ENCODE results near the gene ZDHHC19.
"Not testable (repeated sequence)": the region's sequence is repeated elsewhere in the genome, so short reads cannot be mapped to it uniquely, and the experiment has no call there.

Gene ZDHHC19

DNA sequence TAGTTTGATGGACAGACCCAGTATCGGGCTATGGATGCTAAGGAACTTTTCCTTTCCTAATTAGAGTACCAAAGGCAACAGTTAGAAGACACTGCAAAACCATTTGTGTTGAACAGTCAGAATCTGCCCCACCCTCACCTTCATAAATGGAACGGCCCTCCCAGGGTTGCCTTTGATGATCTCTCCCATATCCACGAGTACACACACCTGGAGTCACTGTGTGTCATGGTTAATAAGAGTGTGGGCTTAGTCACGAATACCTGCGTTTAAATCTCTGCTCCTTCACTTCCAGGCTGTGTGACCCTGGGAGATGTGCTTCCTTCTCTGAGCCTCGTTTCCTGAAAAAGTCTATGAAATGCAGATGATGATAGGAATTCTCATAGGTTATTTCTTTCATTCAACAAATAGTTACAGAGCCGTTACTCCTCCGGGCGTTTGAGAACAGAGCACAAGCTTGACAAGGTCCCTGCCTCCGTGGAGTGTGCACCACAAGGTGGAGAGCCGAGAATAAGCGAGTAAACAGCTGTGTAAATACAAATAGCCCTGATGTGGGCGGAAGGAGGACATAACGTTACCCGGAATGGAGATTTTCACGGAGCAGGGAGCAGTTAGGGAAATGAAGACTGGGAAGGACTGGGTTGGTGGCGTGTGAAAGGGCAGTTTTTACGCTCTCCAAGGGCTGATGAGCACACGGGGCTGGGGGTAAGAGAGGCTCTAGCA lies 11.8 kb upstream of the ZDHHC19 start:
- DNase-seq, result no peak

DNA sequence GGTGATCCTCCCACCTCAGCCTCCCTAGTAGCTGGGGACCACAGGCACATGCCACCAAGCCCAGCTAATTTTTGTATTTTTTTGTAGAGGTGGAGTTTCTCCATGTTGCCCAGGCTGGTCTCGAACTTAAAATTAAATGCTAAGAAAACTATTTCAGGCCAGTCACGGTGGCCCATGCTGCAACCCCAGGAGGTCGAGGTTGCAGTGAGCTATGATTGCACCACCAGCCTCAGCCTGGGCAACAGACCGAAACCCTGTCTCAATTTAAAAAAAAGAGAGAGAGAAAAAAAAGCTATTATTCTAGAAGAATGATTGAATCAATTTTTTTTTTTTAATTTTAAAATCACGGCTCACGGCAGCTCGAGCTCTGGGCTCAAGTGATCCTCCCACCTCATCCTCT lies 9.8 kb upstream of the ZDHHC19 start:
- DNase-seq, result no peak

DNA sequence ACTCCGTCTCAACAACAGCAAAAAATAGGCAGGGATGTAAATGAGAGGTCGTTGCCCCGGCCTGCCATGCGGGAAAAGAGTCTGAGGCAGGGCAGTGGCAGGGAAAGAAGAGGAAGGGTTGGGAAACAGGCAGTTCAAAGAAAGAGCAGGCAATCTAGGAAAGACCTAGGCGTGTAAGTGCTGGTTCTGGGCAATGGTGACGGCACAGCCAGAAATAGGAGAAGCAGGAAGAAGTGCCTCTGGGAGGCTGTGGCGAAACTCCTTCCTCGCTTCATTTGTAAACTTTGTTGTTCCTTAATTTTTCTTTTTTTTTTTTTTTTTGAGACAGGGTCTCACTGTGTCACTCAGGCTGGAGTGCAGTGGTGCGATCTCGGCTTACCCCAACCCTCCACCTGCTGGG lies 9.4 kb upstream of the ZDHHC19 start:
- DNase-seq, result no peak

DNA sequence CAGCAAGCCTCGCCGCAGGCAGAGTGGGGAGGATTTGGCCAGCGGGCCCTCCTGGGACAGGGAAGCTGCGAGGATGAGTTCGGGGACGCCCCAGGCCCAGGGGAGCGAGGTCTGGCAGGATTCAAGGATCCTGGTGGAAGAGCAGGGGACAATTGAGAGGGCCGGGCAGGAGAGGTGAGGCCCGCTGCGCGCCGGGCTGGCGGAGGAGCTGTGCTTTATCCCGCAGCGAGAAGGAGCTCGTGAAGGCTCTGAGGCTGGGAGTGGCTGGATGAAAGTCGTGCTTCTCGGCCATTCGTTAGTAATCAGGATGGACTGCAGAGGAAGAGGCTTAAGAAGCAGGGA lies 8.7 kb upstream of the ZDHHC19 start:
- no peak for DNase-seq

DNA sequence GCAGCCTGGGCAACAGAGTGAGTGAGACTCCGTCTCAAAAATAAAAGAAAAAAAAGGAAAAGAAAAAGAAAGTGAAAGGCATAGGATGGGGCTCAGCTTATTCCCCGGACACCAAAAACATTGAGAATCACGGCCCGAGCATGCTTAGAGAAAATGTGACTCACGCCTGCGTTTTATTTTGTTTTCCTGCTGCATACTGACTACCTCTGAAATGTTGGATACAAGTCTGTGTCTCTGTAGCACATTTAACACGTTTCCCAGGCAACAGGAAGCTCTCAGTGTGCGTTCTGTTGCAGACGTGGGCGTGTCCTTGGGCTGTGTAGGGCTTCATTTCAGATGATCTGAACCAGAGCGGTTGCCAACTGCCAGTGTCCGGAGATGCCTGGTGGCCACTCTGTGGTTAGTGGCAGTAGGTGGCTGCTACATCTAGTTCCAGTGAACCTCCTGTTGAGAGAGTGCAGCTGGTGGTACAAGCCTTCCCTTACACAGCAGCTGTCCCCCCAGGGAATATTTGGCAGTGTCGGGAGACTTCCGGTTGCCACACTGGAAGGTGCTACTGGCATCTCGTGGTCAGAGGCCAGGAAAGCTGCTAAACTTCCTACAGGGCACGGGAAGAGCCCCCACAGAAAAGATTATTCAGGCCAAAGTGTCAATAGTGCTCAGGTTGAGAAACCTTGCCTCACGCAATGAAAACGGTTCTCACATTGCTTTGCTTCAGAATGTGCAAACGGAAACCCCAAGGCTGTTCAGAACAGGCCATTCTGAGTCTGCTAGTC lies 8.2 kb upstream of the ZDHHC19 start:
- DNase-seq, result peak in 3 of 4 experiments; percentile 17 to 31 (median 28)

DNA sequence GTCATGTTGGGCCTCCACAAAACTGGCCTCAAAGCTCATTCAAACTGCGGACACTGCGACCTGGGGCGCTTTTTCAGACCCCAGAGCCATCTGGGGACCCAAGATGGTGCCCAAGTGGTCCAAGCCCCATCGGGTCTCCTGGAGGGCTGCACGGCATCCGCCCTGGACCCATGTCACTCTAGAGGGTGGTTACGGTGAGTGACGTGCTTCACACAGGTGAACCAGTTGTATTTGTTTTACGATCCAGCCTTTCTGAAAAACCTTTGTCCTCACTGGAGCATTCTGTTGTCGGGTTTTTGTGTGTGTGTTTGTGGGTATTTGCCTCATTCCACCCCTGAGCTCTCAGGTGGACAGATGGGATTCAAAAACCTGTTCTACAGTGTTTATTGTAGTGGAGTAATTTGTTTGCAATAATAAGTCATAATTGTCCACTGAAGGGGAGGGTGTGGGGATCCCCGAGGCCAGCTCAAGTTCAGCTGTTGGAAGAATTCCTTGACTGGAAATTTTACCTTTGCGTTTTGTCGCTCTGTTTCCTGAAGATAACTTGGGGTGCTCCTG lies 7.0 kb upstream of the ZDHHC19 start:
- DNase-seq, result no peak

DNA sequence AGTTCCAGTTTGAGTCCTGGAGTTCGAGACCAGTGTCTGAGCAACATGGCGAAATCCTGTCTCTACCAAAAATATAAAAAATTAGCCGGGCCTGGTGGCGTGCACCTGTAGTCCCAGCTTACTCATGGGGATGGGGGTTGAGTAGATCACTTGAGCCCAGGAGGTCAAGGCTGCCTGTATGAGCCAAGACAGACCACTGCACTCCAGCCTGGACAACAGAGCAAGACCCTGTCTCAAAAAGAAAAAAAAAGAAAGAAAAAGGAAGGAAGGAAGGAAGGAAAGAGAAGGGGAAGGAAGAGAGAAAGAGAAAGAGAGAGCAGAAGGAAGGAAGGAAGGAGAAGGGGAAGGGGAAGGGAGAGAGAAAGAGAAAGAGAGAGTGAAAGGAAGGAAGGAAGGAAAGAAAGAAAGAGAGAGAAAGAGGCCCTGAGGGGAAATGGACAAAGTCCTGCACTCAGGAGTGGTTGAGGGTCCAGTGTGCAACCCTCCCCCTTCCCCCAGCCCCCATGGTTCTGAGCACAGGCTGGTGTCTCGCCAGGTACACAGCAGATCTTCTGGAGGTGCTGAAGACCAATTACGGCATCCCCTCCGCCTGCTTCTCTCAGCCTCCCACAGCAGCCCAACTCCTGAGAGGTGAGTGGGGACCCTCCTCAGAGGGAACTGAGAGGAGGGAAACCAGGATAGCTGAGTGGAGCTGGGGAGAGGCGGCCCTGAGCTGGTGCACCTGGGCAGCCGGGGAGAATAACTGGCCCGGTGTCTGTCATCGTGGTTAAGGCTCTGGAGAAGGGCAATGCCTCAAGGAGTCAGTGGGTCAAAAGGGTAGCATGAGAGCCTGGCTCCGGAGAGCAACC lies 6.3 kb upstream of the ZDHHC19 start:
- DNase-seq, result no peak

DNA sequence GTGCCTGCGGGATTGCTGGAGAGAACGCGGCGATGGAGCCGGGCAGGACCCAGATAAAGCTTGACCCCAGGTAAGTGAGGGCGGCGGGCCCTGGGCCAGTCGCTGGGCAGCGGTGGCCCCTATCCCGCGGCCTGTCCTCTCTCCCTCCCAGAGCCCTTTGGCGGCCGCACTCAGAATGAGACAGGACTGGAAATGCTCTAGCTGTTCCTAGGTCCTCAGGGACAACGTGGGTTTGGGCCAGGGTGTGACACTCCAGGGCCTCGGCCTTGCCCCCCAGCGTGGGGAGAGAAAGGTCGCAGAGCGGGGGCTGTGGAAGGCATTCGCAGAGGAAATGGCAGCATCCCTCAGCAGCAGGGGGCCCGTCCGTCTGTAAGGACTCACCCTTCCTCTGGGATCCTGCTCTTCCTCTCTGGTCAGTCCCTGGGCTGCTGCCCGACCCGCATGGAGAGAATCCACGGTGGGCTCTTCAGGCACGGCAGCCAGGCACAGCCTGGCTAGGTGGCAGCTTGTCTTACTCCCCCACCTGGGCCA lies 5.5 kb upstream of the ZDHHC19 start:
- no peak for DNase-seq

DNA sequence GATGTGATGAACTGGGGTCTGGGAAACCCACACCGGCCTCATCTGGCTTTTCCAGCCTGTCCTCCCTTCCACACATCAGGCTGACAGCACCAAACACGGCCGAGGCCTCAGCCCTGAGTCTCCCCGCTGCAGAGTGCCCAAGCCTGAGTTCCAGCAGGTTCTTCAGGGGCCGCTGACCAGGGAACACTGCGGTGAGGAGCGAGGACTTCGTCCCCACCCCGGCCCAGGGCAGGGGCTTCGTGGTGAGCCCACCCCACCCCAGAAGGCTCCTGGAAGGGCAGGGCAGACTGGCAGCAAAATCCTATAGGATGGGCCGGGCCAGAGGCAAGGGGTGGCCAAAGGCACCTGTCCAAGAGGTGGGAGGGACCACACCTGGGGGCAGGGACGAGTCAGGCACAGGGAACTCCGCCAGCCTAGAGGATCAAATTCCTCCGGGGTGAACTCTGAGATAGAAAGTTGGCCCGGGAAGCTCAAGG lies 4.9 kb upstream of the ZDHHC19 start, which contains the start of gene SLC51A:
Gene SLC51A (plus strand): TSS at position 446 of the 476 bp plus-strand sequence. CDS start 179 bp downstream, outside the sequence.
- no peak for DNase-seq

DNA sequence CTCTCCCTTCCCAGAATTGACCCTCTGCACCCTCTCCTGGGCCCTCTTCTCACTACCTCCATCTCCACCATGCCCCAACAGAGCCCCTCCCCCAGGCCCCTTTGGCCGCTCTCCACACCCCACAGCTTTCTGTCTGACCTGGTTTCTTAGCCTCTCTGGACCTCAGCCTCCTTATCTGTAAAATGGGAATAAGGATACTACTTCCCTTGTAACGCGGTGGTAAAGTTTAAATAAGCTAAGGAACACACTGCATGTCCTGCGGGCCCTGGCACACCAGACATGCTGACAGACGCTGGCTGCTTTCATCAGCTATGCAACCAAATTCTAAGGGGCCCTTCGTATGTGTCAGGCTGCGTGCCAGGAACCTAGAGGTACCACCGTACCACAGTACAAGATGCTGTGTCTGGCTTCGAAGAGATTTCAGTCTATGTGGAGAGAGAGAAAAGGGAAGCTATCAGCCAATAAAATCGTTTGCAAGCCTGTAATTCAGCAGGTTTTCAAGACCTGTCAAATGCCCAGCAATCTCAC lies 4.4 kb upstream of the ZDHHC19 start:
- no peak for DNase-seq

DNA sequence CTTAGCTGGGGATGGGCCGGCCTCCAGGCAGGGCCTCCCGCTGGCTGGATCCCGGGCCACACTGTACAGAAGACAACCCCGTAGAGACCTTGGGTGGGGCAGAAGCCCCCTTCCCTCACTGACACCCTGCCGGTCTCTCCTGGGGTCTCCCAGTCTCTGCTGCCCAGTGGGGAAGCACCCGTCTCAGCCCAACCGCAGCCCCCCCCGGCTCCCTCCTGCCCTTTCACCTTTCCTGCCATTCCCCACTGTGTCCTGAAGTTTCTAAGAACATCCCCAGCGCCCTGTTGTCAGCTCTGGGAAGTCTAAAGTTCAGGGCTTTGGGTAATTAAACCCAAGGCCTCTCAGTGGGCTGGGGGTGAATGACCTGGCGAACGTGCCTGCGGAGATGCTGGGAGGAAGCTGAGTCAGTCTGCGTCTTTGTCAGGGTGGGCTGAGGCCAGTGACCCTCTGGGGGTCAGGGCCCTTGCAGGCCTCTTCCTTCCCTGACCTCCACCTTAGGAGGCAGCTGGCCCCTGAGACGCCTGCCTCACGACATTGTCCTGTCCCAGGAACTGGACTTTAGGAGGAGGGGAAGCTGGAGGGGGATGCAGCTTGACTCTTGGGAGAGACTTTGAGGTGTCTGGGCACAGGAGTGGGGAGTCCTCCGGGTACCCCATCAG lies 3.7 kb upstream of the ZDHHC19 start:
- DNase-seq, result no peak

DNA sequence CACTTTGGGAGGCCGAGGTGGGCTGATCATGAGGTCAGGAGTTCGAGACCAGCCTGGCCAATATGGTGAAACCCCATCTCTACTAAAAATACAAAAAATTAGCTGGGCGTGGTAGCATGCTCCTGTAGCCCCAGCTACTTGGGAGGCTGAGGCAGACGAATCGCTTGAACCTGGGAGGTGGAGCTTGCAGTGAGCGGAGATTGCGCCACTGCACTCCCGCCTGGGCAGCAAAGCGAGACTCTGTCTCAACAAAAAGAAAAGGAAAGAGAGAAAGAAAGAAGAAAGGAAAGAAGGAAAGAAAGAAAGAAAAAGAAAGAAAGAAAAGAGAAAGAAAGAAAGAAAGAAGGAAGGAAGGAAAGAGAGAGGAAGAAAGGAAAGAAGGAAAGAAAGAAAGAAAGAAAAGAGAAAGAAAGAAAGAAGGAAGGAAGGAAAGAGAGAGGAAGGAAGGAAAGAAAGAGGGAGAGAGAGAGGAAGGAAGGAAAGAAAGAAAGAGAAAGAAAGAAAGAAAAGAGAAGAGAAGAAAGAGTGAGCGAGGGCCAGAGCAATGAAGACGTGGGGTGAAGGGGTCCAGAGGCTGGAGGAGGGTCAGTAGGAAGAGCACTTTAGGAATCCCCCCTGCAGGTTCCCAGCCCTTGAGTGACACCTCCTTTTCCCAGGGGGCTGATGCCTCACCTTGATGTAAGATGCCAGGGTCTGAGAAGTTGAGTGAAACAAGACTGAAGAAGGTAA lies 1.1 kb downstream of the ZDHHC19 start:
- not testable (repeated sequence) for DNase-seq

DNA sequence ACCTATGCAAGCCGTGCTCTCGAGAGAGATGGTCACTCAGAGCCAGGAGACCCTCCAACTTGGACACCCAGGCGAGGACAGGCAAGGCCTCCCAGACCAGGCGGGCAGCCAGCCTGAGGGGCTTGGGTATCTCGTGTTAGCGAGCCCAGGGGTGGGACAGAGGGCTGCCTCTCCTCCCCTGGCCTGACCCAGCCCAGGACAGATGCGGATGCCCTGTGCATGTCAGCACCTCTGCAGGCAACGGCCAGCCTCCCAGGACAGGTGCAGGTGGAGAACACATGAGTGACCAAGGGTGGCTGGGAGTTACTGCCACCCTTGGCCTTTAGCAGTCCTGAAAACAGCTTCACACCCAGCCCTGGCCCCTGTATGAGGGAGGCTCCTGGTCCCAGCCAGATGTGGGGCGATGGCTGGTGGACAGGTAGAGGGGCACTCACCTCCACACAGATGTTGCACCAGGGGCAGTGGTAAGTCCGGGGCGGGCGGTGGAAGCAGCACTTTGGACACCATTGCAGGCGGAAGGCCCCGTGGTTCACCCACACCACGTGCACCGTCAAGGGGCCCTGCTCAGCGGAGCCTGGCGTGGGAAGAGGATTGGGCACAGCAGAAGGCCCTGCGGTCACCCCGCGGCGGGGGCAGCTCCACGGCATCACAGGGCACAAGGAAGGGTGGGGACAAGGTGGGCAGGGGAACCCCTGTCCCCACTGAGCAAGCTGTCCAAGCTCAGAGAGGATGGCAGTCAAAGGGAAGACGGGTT lies 2.1 kb downstream of the ZDHHC19 start:
- no peak for DNase-seq

DNA sequence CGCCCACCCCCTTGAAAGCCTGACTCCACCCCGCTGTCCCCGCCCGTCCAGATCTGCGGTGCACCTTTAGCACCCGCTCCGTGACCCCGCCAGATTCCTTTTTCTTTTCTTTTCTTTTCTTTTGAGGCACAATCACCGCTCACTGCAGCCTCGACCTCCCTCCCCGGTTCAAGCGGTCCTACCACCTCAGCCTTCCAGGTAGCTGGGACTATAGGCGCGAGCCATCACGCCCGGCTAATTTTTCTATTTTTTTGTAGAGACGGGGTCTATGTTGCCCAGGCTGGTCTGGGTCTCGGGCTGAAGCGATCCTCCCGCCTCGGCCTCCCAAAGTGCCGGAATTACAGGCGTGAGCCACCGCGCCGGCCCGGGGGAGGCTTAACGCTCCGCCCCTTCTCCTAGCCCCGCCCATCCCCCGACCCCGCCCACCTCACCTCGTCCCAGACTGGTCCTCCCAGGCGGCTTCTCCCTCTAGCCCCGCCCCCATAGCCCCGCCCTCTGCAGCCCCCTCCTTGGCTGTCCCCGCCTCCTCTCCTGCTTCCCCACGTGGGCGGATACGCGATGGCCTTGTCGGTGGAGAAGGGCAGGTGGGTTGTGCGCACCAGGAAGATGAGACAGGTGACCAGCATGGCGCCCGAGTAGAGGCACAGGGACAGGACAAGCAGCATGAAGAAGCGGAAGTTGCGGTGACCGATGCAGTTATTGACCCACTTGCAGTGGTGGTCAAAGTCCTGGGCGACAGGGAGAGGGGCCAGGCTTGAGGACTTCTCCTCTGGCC lies 3.2 kb downstream of the ZDHHC19 start:
- DNase-seq, result peak; percentile 19 to 38 (median 24)

DNA sequence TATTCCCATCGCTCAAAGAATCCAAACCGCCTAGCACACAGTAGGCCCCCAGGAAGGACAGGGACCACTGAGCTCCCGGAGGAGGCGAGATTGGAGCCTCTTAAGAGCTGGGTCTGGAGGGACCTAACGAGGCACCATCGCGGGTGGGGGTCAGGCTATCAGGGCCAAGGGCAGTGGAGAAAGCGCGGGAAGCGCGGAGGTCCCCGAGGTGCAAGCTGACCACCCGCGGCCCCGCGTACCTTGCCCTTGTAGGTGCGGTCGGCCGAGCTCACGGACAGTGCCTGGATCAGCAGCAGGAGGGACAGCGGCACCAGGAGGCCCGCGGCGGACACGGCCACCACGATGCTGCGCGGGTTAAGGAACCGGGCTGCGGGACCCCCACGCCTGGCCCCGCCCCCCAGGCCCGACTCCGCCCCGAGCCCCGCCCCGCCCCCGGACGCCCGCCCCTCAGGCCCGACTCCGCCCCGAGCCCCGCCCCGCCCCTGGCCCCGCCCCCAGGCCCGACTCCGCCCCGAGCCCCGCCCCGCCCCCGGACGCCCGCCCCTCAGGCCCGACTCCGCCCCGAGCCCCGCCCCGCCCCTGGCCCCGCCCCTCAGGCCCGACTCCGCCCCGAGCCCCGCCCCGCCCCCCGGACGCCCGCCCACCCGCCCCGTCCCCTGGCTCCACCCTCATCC lies 3.9 kb downstream of the ZDHHC19 start:
- peak in 3 of 4 experiments; percentile 31 to 45 (median 37) for DNase-seq

DNA sequence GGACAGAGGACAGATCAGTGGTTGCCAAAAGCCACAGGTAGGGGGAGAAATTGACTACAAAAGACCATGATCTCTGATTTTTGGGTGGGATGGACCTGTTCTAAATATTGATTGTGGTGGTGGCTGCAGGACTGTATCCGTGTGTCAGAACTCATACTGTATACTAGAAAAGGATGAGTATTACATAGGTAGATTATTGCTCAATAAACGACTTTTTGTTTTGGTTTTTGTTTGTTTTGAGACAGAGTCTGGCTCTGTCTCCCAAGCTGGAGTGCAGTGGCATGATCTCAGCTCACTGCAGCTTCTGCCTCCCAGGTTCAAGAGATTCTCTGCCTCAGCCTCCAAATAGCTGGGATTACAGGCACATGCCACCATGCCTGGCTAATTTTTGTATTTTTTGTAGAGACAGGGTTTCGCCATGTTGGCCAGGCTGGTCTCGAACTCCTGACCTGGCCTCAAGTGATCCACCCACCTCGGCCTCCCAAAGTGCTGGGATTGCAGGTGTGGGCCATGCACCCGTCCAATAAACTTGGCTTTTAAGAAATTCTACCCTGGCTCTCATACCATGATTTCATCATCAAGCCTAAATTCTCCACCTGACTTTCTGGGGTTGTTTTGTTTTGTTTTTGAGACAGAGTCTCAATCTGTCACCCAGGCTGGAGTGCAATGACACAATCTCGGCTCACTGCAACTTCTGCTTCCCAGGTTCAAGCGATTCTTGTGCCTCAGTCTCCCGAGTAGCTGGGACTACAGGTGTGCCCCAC lies 5.6 kb downstream of the ZDHHC19 start:
- DNase-seq, result not testable (repeated sequence)

DNA sequence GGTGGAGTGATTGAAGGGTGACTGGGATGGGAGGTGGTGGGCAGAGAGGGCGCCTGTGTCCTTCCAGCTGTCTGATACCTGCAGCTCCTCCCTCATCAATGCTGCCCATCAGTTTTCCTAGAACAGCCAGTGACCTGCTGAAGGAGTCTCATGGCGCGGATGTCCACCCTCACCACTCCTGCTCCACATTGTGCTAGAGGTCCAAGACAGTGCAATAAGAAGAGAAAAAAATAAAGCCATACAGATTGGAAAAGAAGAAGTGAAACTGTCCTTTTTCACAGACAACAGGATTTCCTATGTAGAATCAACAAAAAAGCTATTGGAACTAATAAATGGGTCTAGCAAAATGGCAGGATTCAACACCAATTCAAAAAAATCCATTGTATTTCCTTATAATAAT lies 7.4 kb downstream of the ZDHHC19 start:
- DNase-seq, result no peak

DNA sequence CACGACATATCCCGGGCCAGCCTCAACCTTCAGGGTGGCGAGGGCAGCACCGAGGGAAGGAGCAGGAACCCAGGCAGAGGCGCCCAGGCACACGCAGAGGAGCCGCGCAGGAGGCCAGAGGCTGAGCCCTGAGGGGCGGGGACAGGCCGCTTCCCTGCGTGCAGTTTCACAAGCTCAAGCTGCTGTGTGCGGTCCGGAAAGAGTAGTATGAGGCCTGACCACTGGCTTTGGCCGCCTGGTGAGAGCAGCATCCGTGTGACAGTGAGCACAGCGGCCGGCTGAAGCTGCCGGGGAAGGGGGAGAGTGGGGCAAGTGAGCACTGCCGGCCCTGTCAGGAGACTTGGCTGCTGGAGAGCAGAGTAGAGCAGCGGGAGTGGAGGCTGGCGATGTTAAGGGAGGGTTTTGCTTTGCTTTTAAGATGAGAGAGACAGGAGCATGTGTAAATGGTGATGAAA lies 8.7 kb downstream of the ZDHHC19 start:
- DNase-seq, result no peak
